Adrenal gland (tissue), 5 donors: ENCODE data around the gene MBOAT1.

ENCODE experiments used
- CTCF ChIP-seq, 6 experiments: fragments of 450-650 bp in 4 of 6; fragments of 200-600 bp in 2 of 6; sonication (generic) in 1 of 6; IDR thresholded peaks; 1 replicate in 5 of 6; 2 replicates in 1 of 6; pipeline versions ENCODE4 v1.5.1 to v1.8.0; 2016 to 2021; ENCODE audit warnings: antibody characterized with exemption in 6 of 6, mild to moderate bottlenecking in 2 of 6, moderate library complexity in 1 of 6
- POLR2A ChIP-seq, 2 donors: fragments of 450-650 bp; IDR thresholded peaks; one replicate each; pipeline ENCODE4 v1.6.1; 2017; ENCODE audit warnings: antibody characterized with exemption in 2 of 2, mild to moderate bottlenecking in 2 of 2, moderate library complexity in 1 of 2
- donor health status: DM: no; HTN: no; CAD: no.

- no peak for TF ChIP-seq CTCF (IDR thresholded peaks at IDR 0.05)
- no peak for TF ChIP-seq POLR2A (IDR thresholded peaks at IDR 0.05)
Observed at GRCh38 chr6:20105838-20106237, 106.4 kb downstream of the MBOAT1 start.
